ENCODE data around the gene SIGLEC8.
"Not testable (repeated sequence)": the region's sequence is repeated elsewhere in the genome, so short reads cannot be mapped to it uniquely, and the experiment has no call there.

The SIGLEC8 gene

GRCh38 chr19:51448411-51449016 is 9.7 kb downstream of the SIGLEC8 start:
- TF ChIP-seq FOXA1 (IDR thresholded peaks at IDR 0.05) = no peak
- no peak for TF ChIP-seq NFRKB (IDR thresholded peaks at IDR 0.05)
- TF ChIP-seq FOXK2 (IDR thresholded peaks at IDR 0.05) = no peak
- no peak for TF ChIP-seq SP1 (IDR thresholded peaks at IDR 0.05)
- TF ChIP-seq FOXM1 (IDR thresholded peaks at IDR 0.05; ENCODE audit: borderline replicate concordance) = no peak
- TF ChIP-seq BHLHE40 (IDR thresholded peaks at IDR 0.05; ENCODE audit: borderline replicate concordance) = no peak
- no peak for TF ChIP-seq LEF1 (IDR thresholded peaks at IDR 0.05; ENCODE audit: borderline replicate concordance)
- no peak for TF ChIP-seq PKNOX1 (IDR thresholded peaks at IDR 0.05)
- TF ChIP-seq HDGF (IDR thresholded peaks at IDR 0.05; ENCODE audit: borderline replicate concordance) = no peak
- TF ChIP-seq L3MBTL2 (conservative IDR thresholded peaks at IDR 0.05) = no peak
- no peak for TF ChIP-seq CTBP1 (IDR thresholded peaks at IDR 0.05; ENCODE audit: borderline replicate concordance)
- TF ChIP-seq ZNF384 (IDR thresholded peaks at IDR 0.05) = no peak
- TF ChIP-seq ARNT (IDR thresholded peaks at IDR 0.05) = no peak
- no peak for TF ChIP-seq SUZ12 (IDR thresholded peaks at IDR 0.05)
- no peak for TF ChIP-seq ELF4 (IDR thresholded peaks at IDR 0.05)
- TF ChIP-seq TARDBP (IDR thresholded peaks at IDR 0.05) = no peak
- no peak for DNase-seq (ENCODE audit: extremely low spot score)
- ChIA-PET CTCF (no interaction called here), POLR2A (no interaction called here)

- ChIA-PET CTCF (no interaction called here), POLR2A (no interaction called here)
- DNase-seq (ENCODE audit: extremely low spot score) = no peak
- TF ChIP-seq FOXA1 (IDR thresholded peaks at IDR 0.05) (no peak), HDGF (IDR thresholded peaks at IDR 0.05; ENCODE audit: borderline replicate concordance) (no peak), L3MBTL2 (conservative IDR thresholded peaks at IDR 0.05) (no peak), SUZ12 (IDR thresholded peaks at IDR 0.05) (no peak), LEF1 (IDR thresholded peaks at IDR 0.05; ENCODE audit: borderline replicate concordance) (no peak), FOXM1 (IDR thresholded peaks at IDR 0.05; ENCODE audit: borderline replicate concordance) (no peak), TARDBP (IDR thresholded peaks at IDR 0.05) (no peak), ARNT (IDR thresholded peaks at IDR 0.05) (no peak), PKNOX1 (IDR thresholded peaks at IDR 0.05) (no peak), ZNF384 (IDR thresholded peaks at IDR 0.05) (no peak), BHLHE40 (IDR thresholded peaks at IDR 0.05; ENCODE audit: borderline replicate concordance) (no peak), SP1 (IDR thresholded peaks at IDR 0.05) (no peak)
Observed at GRCh38 chr19:51448011-51448410, 10.2 kb downstream of the SIGLEC8 start.

- DNase-seq (ENCODE audit: extremely low spot score); POLR2A ChIA-PET: not testable (repeated sequence)
- CTCF ChIA-PET = interaction anchor here (0.6 kb wide), 1 partner anchor 72 kb away, joined by 3 read pairs; no protein-coding TSS in a partner anchor
Observed at GRCh38 chr19:51447510-51447909, 10.7 kb downstream of the SIGLEC8 start.

GRCh38 chr19:51441410-51442390 is 16.6 kb downstream of the SIGLEC8 start:
- ChIA-PET CTCF (no interaction called here), POLR2A (no interaction called here)
- TF ChIP-seq FOXK2 (IDR thresholded peaks at IDR 0.05) = no peak
- no peak for TF ChIP-seq L3MBTL2 (conservative IDR thresholded peaks at IDR 0.05)
- no peak for TF ChIP-seq SUZ12 (IDR thresholded peaks at IDR 0.05)
- TF ChIP-seq FOXA1 (IDR thresholded peaks at IDR 0.05) = no peak
- no peak for TF ChIP-seq PKNOX1 (IDR thresholded peaks at IDR 0.05)
- no peak for TF ChIP-seq TARDBP (IDR thresholded peaks at IDR 0.05)
- TF ChIP-seq ZNF384 (IDR thresholded peaks at IDR 0.05) = no peak
- TF ChIP-seq CTBP1 (IDR thresholded peaks at IDR 0.05; ENCODE audit: borderline replicate concordance) = no peak
- no peak for TF ChIP-seq ELF4 (IDR thresholded peaks at IDR 0.05)
- no peak for TF ChIP-seq LEF1 (IDR thresholded peaks at IDR 0.05; ENCODE audit: borderline replicate concordance)
- TF ChIP-seq NFRKB (IDR thresholded peaks at IDR 0.05) = no peak
- TF ChIP-seq FOXM1 (IDR thresholded peaks at IDR 0.05; ENCODE audit: borderline replicate concordance) = no peak
- TF ChIP-seq ARNT (IDR thresholded peaks at IDR 0.05) = no peak
- TF ChIP-seq SP1 (IDR thresholded peaks at IDR 0.05) = no peak
- no peak for TF ChIP-seq BHLHE40 (IDR thresholded peaks at IDR 0.05; ENCODE audit: borderline replicate concordance)
- TF ChIP-seq HDGF (IDR thresholded peaks at IDR 0.05; ENCODE audit: borderline replicate concordance) = no peak
- DNase-seq (ENCODE audit: extremely low spot score) = no peak

DNA sequence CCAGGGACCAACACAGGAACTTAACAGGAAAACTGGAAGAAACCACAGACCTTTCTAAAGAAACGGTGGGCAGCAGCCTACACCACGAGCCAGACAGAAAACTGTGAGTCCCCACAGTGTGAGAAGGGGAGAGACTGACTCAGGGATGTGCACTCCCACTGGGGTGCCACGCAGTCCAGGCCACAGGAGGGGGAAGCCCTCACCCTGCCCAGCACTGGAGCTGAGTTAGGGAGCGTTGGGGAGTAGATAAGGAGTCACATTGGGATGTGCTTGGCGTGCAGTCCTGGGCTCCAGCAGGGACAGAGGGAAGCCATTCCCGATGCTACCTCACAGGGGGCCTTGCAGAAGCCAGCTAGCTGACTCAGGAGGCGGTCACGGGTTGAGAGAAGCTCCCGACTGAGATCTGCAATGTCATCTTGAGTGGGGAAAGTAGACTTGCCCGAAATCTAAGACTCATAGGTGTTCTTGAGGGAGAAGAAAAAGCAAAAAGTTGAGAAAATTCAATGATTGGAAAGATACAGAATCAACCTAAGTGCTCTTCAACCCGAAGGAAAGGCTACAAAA is 17.3 kb downstream of the SIGLEC8 start:
- ChIA-PET CTCF (no interaction called here), POLR2A (no interaction called here)
- TF ChIP-seq NFRKB (IDR thresholded peaks at IDR 0.05) (no peak), FOXM1 (IDR thresholded peaks at IDR 0.05; ENCODE audit: borderline replicate concordance) (no peak), FOXA1 (IDR thresholded peaks at IDR 0.05) (no peak), SP1 (IDR thresholded peaks at IDR 0.05) (no peak), CTBP1 (IDR thresholded peaks at IDR 0.05; ENCODE audit: borderline replicate concordance) (no peak), BHLHE40 (IDR thresholded peaks at IDR 0.05; ENCODE audit: borderline replicate concordance) (no peak), ELF4 (IDR thresholded peaks at IDR 0.05) (no peak), PKNOX1 (IDR thresholded peaks at IDR 0.05) (no peak), ARNT (IDR thresholded peaks at IDR 0.05) (no peak), ZNF384 (IDR thresholded peaks at IDR 0.05) (no peak)
- DNase-seq (ENCODE audit: extremely low spot score) = no peak
